Common myeloid progenitor, CD34-positive (primary cell): ENCODE data around the gene CLHC1.
"Not testable (repeated sequence)": the region's sequence is repeated elsewhere in the genome, so short reads cannot be mapped to it uniquely, and the experiment has no call there.

Experiments
- CTCF ChIA-PET: fragments of 350-600 bp; sonication (Branson Sonifier 250); formaldehyde crosslinking; loops from one replicate; lab custom pipeline; 2021; ENCODE audit warnings: antibody characterized with exemption; lab: Charles Lee
- POLR2A ChIA-PET: fragments of 350-600 bp; sonication (Branson Sonifier 250); formaldehyde crosslinking; loops from one replicate; lab custom pipeline; 2021; ENCODE audit warnings: antibody characterized with exemption; lab: Charles Lee
- DNase-seq, 3 donors: peaks; one replicate each; pipeline versions ENCODE4 v3.0.0 to v3.0.0-alpha.2; 2013
- H3K27ac ChIP-seq, 2 experiments: 1 replicate in 1 of 2; 2 replicates in 1 of 2; pipeline ENCODE4 v1.7.0; 2013; ENCODE audit warnings: inconsistent platforms in 2 of 2, low read length in 2 of 2, mild to moderate bottlenecking in 2 of 2, low read depth in 1 of 2, moderate library complexity in 1 of 2; ENCODE audit not compliant: severe bottlenecking in 2 of 2, insufficient read depth in 1 of 2, poor library complexity in 1 of 2
- H3K27me3 ChIP-seq, 5 experiments: replicated peaks in 2 of 5; 1 replicate in 3 of 5; 2 replicates in 2 of 5; pipeline versions ENCODE4 v1.6.1 to v1.7.0; 2013; ENCODE audit warnings: low read length in 4 of 5, mild to moderate bottlenecking in 2 of 5, moderate library complexity in 2 of 5, inconsistent platforms in 1 of 5; ENCODE audit not compliant: insufficient read depth in 5 of 5, control insufficient read depth in 4 of 5
- H3K36me3 ChIP-seq, 4 experiments: 1 replicate in 2 of 4; 2 replicates in 2 of 4; pipeline versions ENCODE4 v1.6.1 to v1.7.0; 2013; ENCODE audit warnings: low read length in 3 of 4, control low read depth in 1 of 4, mild to moderate bottlenecking in 1 of 4; ENCODE audit not compliant: control insufficient read depth in 4 of 4, insufficient read depth in 4 of 4
- H3K4me1 ChIP-seq, 4 experiments: 1 replicate in 3 of 4; 2 replicates in 1 of 4; pipeline versions ENCODE4 v1.6.1 to v1.7.1; 2013; ENCODE audit warnings: low read length in 3 of 4, mild to moderate bottlenecking in 3 of 4, control low read depth in 1 of 4, inconsistent platforms in 1 of 4, moderate library complexity in 1 of 4; ENCODE audit not compliant: control insufficient read depth in 4 of 4, insufficient read depth in 4 of 4; ENCODE audit errors: control extremely low read depth in 1 of 4
- H3K4me3 ChIP-seq, 7 experiments: 1 replicate in 4 of 7; 2 replicates in 3 of 7; pipeline versions ENCODE4 v1.5.1 to v1.7.0; 2013; ENCODE audit warnings: mild to moderate bottlenecking in 7 of 7, low read length in 6 of 7, moderate library complexity in 6 of 7, inconsistent platforms in 2 of 7, low read depth in 2 of 7, control low read depth in 1 of 7; ENCODE audit not compliant: insufficient read depth in 4 of 7, control insufficient read depth in 1 of 7; ENCODE audit errors: extremely low read depth in 1 of 7
- H3K9me3 ChIP-seq, 5 experiments: 1 replicate in 4 of 5; 2 replicates in 1 of 5; pipeline versions ENCODE4 v1.6.1 to v1.7.1; 2013; ENCODE audit warnings: low read length in 4 of 5, mild to moderate bottlenecking in 2 of 5, inconsistent platforms in 1 of 5, low read depth in 1 of 5, moderate library complexity in 1 of 5; ENCODE audit not compliant: control insufficient read depth in 4 of 5, insufficient read depth in 2 of 5; ENCODE audit errors: control extremely low read depth in 1 of 5
- WGBS: methylation state at CpG from one replicate; pipeline ENCODE4 v1.1.5; 2013; ENCODE audit not compliant: insufficient coverage; 5-methylcytosine and 5-hydroxymethylcytosine counted together

CLHC1 gene

DNA sequence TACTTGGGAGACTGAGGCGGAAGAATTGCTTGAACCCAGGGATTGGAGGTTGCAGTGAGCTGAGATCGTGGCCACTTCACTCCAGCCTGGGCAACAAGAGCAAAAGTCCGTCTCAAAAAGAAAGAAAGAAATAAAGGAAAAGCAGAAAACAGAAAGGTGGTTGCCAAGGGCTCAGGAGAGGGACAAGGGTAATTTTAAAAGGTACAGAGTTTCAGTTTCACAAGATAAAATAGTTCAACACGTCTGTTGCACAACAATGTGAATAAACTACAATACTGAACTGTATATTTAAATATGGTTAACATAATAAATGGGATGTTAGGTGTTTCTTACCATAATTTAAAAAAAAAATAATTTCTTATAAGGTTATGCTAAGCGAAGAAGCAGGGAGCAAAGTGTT is 13.3 kb upstream of the CLHC1 start:
- Histone ChIP-seq H3K4me1 (no peaks in the 10 kb centered on the region), H3K27ac (no peak overlapping the region), H3K4me3 (no peak overlapping the region), H3K27me3 (no peaks in the 10 kb centered on the region), H3K36me3 (peaks cover 25 to 62% (median 36%) of the 10 kb centered on the region in 4 experiments), H3K9me3 (no peaks in the 10 kb centered on the region)
- DNase-seq: no peak
- ChIA-PET POLR2A (no interaction called here), CTCF (no interaction called here)
- WGBS: 97% methylated on average over 3 of the region's 5 CpGs

DNA sequence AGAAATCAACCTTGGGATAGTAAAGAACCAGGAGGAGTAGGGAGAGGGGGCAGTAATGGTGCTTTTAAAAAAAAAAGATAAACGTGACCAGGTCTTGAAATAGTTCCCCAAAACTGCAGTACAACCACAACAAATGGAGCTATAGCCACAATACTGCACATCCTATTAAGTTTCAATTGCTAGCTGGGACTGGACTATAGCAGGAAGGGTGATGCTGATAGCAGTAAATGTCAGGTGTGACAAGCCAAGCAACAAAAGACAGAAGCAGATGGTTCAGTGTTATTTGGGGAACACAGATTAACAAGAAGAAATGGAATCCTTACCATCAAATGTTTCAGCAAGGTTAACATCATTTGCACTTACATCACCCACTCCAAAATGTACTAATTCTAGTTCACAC is 10.5 kb upstream of the CLHC1 start:
- Histone ChIP-seq H3K4me3 (no peak overlapping the region), H3K27ac (no peak overlapping the region), H3K9me3 (no peaks in the 10 kb centered on the region), H3K4me1 (no peaks in the 10 kb centered on the region), H3K36me3 (peaks cover 18 to 59% (median 29%) of the 10 kb centered on the region in 4 experiments), H3K27me3 (no peaks in the 10 kb centered on the region)
- WGBS: 80% methylated on average over 1 of the region's 1 CpG
- CTCF ChIA-PET: no interaction called here
- POLR2A ChIA-PET: no interaction called here
- no peak for DNase-seq

DNA sequence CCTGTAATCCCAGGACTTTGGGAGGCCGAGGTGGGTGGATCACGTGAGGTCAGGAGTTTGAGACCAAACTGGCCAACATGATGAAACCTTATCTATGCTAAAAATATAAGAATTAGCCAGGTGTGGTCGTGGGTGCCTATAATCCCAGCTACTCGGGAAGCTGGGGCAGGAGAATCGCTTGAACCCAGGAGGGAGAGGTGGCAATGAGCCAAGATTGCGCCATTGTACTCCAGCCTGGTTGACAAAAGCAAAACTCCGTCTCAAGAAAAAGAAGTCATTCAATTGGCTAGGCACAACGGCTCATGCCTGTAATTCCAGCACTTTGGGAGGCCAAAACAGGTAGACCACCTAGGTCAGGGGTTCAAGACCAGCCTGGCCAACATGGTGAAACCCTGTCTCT is 9.5 kb upstream of the CLHC1 start:
- H3K4me1 ChIP-seq, H3K27me3 ChIP-seq, H3K9me3 ChIP-seq, DNase-seq, H3K27ac ChIP-seq, H3K4me3 ChIP-seq, POLR2A ChIA-PET: not testable (repeated sequence)
- CTCF ChIA-PET: interaction anchor here (1.1 kb wide), 1 partner anchor 342 kb away, joined by 3 read pairs; no protein-coding TSS in a partner anchor
- H3K36me3 ChIP-seq: peaks cover 10 to 60% (median 26%) of the 10 kb centered on the region in 4 experiments
- WGBS: 95% methylated on average over 6 of the region's 8 CpGs

DNA sequence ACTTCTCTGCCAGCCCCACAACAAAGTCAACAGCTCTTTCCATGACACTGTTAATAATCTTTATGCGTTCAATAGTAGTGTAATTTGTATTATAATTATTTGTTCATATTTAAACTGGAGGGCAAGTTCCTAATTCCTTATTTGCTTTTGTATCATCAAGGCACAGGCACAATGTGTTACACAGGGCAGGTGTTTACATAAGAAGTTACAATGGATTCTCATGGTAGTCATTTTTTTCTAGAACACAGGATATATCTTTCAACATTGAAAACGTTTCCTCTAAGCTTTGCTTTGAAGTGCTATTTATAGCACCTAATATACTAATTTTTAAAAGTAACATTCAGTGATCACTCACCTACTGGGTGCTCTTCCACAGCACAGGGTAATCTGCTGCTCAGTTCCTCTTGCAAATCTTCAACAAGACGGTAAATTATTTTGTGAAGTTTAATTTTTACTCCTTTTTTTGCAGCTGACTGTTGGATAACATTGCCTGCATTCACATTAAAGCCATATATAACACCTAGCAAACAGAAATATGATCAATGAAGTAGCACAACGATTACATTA is 7.6 kb upstream of the CLHC1 start:
- H3K4me3 ChIP-seq: no peak overlapping the region
- ChIA-PET POLR2A (no interaction called here), CTCF (no interaction called here)
- peaks cover 0 to 5% (median under 1%) of the 10 kb centered on the region in 4 experiments for H3K4me1 ChIP-seq
- 50% methylated on average over 2 of the region's 4 CpGs for WGBS
- no peak for DNase-seq
- H3K9me3 ChIP-seq: no peaks in the 10 kb centered on the region
- no peaks in the 10 kb centered on the region for H3K27me3 ChIP-seq
- no peak overlapping the region for H3K27ac ChIP-seq
- peaks cover 15 to 64% (median 27%) of the 10 kb centered on the region in 4 experiments for H3K36me3 ChIP-seq

DNA sequence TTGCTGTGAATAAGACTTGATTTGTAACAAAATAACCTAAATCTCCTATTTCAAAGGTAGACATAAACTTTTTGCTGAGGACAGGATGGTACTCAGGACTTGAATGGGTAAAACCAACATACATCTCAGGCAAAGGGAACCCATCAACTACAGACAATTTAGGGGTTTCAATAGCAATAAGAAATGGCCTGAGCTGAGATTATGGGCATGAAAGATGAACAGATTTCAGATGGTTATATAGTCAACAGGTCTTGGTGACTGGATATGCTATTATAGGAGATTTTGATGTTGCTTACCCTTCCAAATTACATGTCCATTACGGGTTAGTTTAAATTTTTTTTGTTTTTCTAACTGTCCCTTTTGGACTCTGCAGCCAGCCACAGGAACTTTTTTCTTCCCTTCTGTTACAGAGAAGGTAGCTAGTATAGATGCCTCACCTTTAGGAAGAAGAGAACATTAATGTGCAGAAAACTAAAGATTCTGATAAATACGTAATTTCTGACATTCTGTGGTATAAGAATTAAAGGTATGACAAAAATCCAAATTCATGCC is 5.0 kb upstream of the CLHC1 start:
- H3K36me3 ChIP-seq: peaks cover 11 to 49% (median 30%) of the 10 kb centered on the region in 4 experiments
- no peak overlapping the region for H3K27ac ChIP-seq
- H3K4me1 ChIP-seq: peaks cover 0 to 23% (median 15%) of the 10 kb centered on the region in 4 experiments
- no peaks in the 10 kb centered on the region for H3K9me3 ChIP-seq
- peak in 1 of 3 donors; percentile 4 for DNase-seq
- no peaks in the 10 kb centered on the region for H3K27me3 ChIP-seq
- H3K4me3 ChIP-seq: no peak overlapping the region
- ChIA-PET POLR2A (interaction anchor here (0.5 kb wide), 1 partner anchor 35 kb away, joined by 3 read pairs; no protein-coding TSS in a partner anchor), CTCF (no interaction called here)
- 83% methylated on average over 1 of the region's 2 CpGs for WGBS

DNA sequence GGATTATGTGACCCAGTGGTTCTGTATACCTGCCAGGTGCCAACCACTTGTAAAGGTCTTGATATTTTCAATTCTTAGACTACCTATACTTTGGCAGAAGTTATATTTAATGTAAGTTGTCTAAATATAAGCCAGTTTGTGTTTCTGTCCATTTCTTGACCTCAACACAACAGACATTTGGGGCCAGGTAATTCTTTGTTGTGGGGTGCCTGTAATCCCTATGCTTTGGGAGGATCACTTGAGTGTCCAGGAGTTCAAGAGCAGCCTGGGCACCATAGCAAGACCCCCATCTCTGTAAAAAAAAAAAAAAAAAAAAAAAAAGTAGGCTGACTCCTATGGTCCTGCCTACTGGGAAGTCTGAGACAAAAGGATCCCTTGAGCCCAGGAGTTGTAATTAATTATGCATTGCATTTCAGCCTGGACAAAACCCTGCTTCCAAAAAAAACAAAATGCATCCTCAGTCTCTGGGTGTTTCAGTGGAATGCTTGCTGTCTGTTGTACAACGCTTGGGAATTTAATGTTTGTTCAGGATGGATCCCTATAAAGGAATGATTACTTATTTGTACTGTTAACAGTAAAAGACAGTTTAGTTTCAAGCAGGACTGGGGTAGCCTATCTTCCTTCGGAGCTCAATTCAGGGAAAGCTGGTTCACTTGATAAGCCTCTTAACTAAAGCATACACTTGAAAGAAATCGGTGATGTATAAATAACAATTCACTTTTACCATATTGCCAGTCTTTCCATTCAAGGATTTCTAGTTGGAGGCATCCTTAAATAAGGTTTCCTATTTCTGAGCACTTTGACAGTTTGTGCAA is 3.8 kb upstream of the CLHC1 start:
- Histone ChIP-seq H3K36me3 (peaks cover 9 to 45% (median 27%) of the 10 kb centered on the region in 4 experiments), H3K27me3 (no peaks in the 10 kb centered on the region), H3K27ac (no peak overlapping the region), H3K9me3 (no peaks in the 10 kb centered on the region), H3K4me1 (peaks cover 0 to 30% (median 21%) of the 10 kb centered on the region in 4 experiments), H3K4me3 (no peak overlapping the region)
- 86% methylated on average over 1 of the region's 3 CpGs for WGBS
- ChIA-PET POLR2A (no interaction called here), CTCF (no interaction called here)
- DNase-seq: no peak

DNA sequence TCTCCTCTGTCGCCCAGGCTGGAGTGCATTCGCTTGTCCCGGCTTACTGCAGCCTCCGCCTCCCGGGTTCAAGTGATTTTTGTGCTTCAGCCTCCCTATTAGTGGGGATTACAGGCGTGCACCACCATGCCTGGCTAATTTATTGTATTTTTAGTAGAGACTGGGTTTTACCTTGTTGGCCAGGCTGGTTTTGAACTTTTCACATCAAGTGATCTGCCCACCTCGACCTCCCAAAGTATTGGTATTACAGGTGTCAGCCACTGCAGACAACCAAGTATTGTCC is 1.5 kb upstream of the CLHC1 start:
- Histone ChIP-seq H3K36me3 (peaks cover 9 to 35% (median 25%) of the 10 kb centered on the region in 4 experiments), H3K9me3 (no peaks in the 10 kb centered on the region), H3K4me3 (peak overlapping the region in 6 of 7 experiments; percentile 86 to 100 (median 94)), H3K27me3 (no peaks in the 10 kb centered on the region), H3K27ac (peak overlapping the region; percentile 98 to 99), H3K4me1 (peaks cover 0 to 30% (median 23%) of the 10 kb centered on the region in 4 experiments)
- CTCF ChIA-PET: no interaction called here
- 95% methylated on average over 6 of the region's 7 CpGs for WGBS
- POLR2A ChIA-PET: no interaction called here
- DNase-seq: no peak
